Activated naive CD8-positive, alpha-beta T cell (primary cell): ENCODE results near the gene GRAMD1B.
"Not testable (repeated sequence)": the region's sequence is repeated elsewhere in the genome, so short reads cannot be mapped to it uniquely, and the experiment has no call there.

ENCODE experiments used
- H3K27ac Mint-ChIP-seq: one replicate; pipeline ENCODE4 v1.8.0; 2021; ENCODE audit warnings: mixed read lengths
- H3K27me3 Mint-ChIP-seq: one replicate; pipeline ENCODE4 v1.8.0; 2021; ENCODE audit warnings: mixed read lengths
- H3K36me3 Mint-ChIP-seq: one replicate; pipeline ENCODE4 v1.8.0; 2021; ENCODE audit warnings: mixed read lengths
- H3K4me1 Mint-ChIP-seq: one replicate; pipeline ENCODE4 v1.8.0; 2021; ENCODE audit warnings: low read depth, mixed read lengths
- H3K4me3 Mint-ChIP-seq: one replicate; pipeline ENCODE4 v1.8.0; 2021; ENCODE audit warnings: mild to moderate bottlenecking, mixed read lengths
- H3K9me3 Mint-ChIP-seq: one replicate; pipeline ENCODE4 v1.8.0; 2021; ENCODE audit warnings: low read depth, mixed read lengths

Gene GRAMD1B

DNA sequence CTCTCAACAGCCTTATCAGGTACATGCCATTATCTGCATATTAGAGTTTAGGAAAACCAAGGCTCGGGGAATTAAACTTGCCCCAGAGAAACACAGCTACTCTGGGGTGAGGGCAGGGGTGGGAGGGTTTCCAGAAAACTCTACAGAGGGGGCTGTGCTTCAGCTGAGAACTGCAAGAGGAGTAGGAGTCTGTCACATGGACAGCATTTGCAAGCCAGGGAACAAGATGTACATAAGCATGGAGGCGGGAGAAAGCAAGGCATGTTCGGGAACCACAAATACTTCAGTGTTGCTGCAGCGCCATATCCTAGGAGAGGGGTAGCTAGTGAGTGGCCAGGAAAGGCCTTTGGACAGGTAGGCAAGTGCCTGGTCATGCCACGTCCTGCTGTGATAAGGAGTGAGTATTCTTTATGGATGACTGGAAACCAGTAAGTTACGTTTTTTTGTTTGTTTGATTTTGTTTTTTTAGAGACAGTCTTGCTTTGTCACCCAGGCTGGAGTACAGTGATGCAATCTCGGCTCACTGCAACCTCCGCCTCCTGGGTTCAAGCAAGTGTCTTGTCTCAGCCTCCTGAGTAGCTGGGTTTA lies 57.2 kb downstream of the GRAMD1B start:
- Mint-ChIP-seq H3K9me3 (no peaks in the 10 kb centered on the region), H3K4me3 (no peak overlapping the region), H3K27me3 (no peaks in the 10 kb centered on the region), H3K27ac (no peak overlapping the region), H3K36me3 (no peaks in the 10 kb centered on the region), H3K4me1 (no peaks in the 10 kb centered on the region)

DNA sequence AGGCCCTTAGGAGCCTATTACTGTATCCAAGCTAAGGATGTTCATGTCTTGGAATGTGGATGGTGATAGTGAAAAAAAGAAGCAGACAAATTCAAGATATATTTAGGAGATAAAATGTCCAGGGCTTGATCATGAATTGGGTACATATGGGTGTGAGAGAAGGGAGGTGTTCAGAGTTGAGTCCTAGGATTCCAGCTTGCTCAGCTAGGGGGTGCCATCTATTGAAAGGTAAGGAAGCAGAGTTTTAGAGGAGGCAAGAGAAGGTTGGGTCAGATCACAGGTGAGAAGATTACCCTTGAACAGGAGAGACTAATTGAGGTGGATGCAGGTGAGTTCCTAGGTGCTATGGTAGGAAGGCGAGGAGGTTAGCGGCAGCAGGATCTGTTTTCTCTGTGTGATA lies 60.5 kb downstream of the GRAMD1B start:
- H3K9me3 Mint-ChIP-seq: no peaks in the 10 kb centered on the region

DNA sequence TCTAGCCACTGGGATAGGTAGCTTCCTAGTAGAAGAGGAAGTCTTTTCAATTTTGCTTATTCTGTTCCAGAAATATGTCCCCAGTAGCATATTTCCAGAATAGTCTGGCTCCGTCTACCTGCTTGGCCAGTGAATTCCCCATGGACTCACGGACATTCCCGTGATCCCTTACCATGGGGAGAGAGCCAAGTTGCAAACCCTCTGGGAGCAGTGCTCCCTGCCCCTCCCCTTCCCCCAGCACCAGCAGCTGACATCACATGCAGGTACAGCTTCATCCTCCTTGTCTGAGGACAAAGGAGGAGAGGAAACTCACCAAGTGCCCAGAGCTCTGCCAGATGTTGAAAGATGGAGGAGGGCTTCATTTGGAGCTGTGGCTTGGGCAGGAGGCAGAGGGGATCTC lies 61.2 kb downstream of the GRAMD1B start:
- no peaks in the 10 kb centered on the region for H3K36me3 Mint-ChIP-seq
- H3K4me1 Mint-ChIP-seq: no peaks in the 10 kb centered on the region
- H3K9me3 Mint-ChIP-seq: no peaks in the 10 kb centered on the region
- H3K4me3 Mint-ChIP-seq: no peak overlapping the region
- H3K27me3 Mint-ChIP-seq: no peaks in the 10 kb centered on the region
- no peak overlapping the region for H3K27ac Mint-ChIP-seq

More for the DNA sequence above, 60.5 kb downstream of the GRAMD1B start:
- H3K4me1 Mint-ChIP-seq: no peaks in the 10 kb centered on the region
- H3K36me3 Mint-ChIP-seq: no peaks in the 10 kb centered on the region
- no peak overlapping the region for H3K27ac Mint-ChIP-seq
- H3K4me3 Mint-ChIP-seq: no peak overlapping the region
- H3K27me3 Mint-ChIP-seq: no peaks in the 10 kb centered on the region

DNA sequence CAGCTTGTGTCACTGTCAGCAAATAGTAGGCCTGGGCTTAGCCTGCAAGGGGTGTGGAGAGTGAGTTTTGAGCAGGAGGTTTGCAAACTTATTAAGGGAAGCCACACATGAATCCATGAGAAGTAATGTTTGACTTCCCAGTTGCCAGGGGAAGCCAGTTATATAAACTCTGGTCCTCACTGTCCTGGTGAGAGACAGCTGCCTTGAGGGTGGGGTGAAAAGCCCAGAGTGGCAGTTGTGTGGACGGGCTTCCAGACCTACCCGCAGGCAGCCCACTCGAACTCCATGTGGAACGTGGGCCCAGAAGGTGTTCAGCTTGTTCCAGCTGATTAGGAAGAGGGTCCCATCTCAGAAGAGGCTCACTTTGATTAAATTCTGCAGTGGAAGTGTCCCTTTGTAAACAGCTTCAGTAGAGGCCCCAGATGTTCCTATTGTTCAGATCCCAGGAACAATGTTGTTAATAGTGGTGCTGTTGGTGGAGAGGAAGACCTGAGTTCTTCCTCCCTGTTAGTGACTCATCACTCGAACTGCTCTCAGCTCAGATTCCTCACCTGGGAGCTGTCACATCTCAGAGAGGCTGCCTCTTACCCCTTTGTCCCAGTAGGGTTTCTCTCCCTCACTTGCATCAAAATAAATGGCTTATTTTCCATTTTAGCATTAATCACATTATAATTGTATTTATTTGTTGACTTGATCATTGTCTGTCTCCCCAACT lies 63.4 kb downstream of the GRAMD1B start:
- H3K9me3 Mint-ChIP-seq: no peaks in the 10 kb centered on the region
- H3K27ac Mint-ChIP-seq: no peak overlapping the region
- H3K36me3 Mint-ChIP-seq: no peaks in the 10 kb centered on the region
- no peaks in the 10 kb centered on the region for H3K4me1 Mint-ChIP-seq
- no peaks in the 10 kb centered on the region for H3K27me3 Mint-ChIP-seq
- no peak overlapping the region for H3K4me3 Mint-ChIP-seq

DNA sequence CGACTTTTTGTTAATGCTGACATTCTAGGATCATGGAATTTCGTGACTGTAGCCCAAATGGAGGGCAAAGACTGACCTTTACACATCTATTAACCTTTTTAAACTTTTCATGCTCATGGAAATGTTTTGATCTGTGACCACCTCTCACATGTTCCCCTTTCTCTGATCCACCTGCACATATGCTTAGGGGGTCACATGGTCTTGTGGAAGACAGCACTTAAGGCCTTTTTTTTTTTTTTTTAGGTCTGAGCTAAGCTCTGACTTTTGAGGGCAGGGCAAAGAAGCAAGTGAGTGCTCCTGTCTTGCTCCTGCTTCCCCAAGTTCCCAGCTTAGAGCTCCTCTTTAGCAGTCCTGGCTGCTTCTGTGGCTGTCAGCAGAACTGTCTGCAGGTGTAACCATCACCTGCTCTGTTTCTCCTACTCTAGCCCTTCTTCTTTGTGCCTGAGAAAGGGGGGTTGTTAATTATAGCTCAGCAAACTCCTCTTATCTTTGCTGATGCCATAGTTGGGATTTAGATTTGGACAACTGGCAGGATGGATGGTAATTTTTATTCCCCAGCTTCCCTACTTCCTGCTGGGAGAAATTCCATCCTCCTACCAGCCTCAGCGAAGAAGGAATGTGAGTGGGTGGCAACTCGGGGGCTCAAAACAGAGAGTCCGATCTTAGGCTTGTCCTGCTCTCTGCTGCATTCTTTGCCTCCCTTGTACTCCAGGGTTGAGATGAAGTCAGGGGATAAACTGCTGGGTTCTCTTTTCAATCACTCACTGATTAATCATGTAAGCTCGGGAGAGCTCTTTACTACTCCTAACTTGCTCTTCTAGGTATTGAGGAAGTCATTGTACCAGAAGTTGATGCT lies 64.4 kb downstream of the GRAMD1B start:
- Mint-ChIP-seq H3K36me3 (no peaks in the 10 kb centered on the region), H3K9me3 (no peaks in the 10 kb centered on the region), H3K4me1 (no peaks in the 10 kb centered on the region), H3K4me3 (no peak overlapping the region), H3K27me3 (no peaks in the 10 kb centered on the region), H3K27ac (no peak overlapping the region)

DNA sequence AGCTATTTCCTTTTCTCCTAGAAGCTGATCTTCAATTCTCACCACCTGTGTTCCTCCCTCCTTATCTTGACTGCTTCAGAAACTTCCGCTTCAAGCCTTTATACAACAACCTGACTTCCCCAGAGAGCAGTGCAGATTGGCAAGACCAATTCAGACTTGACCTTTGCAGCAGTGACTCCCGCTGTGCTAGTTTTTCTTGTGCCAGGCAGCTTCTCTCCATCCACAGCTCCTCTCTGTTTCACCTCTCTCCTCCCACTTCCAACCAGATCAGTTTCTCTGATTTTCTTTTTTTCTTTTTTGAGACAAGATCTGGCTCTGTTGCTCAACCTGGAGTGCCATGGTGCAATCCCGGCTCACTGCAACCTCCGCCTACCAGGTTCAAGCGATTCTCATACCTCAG lies 74.3 kb downstream of the GRAMD1B start:
- no peak overlapping the region for H3K27ac Mint-ChIP-seq
- H3K36me3 Mint-ChIP-seq: no peaks in the 10 kb centered on the region
- peaks cover 2% of the 10 kb centered on the region for H3K4me1 Mint-ChIP-seq
- H3K9me3 Mint-ChIP-seq: no peaks in the 10 kb centered on the region
- no peak overlapping the region for H3K4me3 Mint-ChIP-seq
- no peaks in the 10 kb centered on the region for H3K27me3 Mint-ChIP-seq

DNA sequence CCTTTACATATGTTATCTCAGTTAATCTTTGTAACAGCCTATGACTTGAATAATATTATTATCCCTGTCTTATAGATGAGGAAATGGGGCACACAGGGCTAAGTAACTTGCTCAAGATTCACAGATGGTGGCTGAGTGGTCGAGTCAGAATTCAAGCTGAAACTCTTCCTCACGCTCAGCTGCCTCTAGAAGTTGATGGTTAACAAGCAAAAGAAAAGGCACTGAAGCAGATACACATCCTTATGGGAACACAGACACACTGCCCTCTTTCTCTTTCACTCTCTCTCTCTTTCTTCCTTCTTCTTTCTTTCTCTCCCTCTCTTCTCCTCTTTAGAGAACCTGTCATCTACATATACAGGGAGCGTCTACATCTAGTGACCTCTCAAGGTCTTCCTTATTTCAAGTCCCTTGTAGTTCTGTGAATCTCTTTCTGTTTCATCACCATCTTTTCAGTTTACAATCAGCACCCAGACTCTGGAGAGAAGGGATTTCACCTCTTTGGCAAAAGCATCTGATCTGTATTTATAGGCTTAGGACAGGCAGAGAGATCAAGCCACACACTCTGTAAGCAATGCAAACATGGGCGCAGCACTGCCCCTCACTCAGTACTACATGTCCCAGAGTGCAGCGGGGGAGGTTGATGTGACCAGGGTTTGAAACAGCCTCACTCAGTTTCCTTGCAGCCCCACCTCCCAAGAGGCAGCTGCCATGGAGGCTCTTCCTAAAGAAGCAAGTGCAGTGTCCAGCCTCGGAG lies 75.7 kb downstream of the GRAMD1B start:
- Mint-ChIP-seq H3K4me3 (no peak overlapping the region), H3K27ac (no peak overlapping the region), H3K36me3 (no peaks in the 10 kb centered on the region), H3K9me3 (no peaks in the 10 kb centered on the region), H3K27me3 (no peaks in the 10 kb centered on the region), H3K4me1 (peaks cover 2% of the 10 kb centered on the region)

DNA sequence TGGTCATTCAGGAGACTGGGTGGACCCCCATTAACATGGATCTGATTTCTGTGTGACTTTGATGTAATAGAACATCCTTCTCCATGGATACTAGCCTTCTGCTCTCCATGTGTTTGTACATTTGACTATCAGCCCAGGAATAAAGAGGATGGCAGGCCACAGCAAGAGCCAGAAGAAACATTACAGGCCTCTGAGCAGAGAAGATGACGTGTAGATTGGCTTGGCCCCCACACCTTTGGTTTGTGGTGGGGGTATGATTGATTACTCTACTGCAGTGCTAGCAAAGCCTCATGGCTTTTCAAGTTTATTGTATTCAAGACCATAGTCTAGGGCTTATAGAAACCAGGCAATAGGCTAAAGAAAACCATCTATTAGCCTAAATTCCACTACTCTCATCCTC lies 77.0 kb downstream of the GRAMD1B start:
- H3K27ac Mint-ChIP-seq: no peak overlapping the region
- H3K36me3 Mint-ChIP-seq: no peaks in the 10 kb centered on the region
- no peaks in the 10 kb centered on the region for H3K27me3 Mint-ChIP-seq
- no peaks in the 10 kb centered on the region for H3K9me3 Mint-ChIP-seq
- H3K4me1 Mint-ChIP-seq: peaks cover 6% of the 10 kb centered on the region
- no peak overlapping the region for H3K4me3 Mint-ChIP-seq

DNA sequence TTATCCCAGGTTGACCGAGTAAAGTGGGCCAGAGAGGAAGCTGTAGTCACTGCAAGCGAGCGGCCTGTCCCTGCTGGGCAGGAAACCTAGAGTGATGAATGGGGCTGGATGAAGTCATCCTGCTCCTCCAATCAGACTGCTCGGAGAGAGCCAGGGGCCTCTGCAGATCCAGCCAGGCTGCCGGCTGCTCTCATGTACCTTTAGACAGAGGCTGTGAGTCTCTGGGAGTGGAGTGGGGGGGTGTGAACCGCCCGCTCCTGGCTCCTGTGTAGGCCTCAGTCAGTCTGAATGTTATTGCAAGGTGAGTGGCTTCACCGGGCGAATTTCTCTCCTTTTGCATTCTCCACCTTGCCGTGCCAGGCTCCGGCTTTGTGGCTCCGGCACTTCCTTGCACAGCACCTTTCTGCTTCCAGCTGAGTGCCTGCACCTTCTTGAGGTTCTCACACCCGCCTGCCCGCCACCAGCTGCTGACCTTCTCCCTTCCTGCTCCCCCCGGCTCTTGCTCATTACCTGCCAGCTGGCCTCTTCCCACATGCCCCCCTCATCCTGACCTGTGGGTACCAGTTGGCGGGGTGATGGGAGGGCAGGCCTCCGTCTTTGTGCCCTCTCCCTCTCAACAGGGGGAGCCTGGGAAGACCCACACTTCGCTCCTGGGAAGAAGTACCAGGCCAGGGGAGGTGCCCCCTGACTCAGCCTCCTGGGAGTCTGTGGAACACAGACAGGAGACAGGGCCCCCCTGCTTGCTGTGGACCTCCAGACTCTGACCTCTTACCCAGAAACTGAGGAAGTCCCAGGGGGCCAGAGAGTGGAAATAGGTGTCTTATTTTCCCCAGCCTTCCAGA lies 79.9 kb downstream of the GRAMD1B start:
- Mint-ChIP-seq H3K27me3 (peaks cover 1% of the 10 kb centered on the region), H3K4me3 (no peak overlapping the region), H3K27ac (no peak overlapping the region), H3K36me3 (no peaks in the 10 kb centered on the region), H3K4me1 (peaks cover 4% of the 10 kb centered on the region), H3K9me3 (no peaks in the 10 kb centered on the region)

DNA sequence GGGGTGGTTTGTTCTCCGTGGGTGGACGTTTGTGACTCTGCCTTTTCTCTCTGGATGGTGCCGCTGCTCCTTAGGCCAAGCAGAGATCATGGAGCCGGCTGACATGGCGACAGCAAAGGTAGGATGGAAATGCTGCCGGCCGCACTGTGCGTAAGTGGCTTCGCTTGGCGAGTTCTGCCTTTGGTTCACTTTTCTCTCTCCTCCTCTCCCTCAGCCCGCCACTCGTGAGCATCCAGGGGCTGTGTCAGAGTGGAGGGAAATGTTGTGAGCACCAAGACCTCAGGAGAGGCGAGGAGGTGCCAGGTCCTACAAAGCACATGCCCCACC lies 80.5 kb downstream of the GRAMD1B start:
- Mint-ChIP-seq H3K36me3 (no peaks in the 10 kb centered on the region), H3K27ac (no peak overlapping the region), H3K4me3 (no peak overlapping the region), H3K27me3 (peaks cover 2% of the 10 kb centered on the region), H3K9me3 (no peaks in the 10 kb centered on the region), H3K4me1 (peaks cover 4% of the 10 kb centered on the region)

DNA sequence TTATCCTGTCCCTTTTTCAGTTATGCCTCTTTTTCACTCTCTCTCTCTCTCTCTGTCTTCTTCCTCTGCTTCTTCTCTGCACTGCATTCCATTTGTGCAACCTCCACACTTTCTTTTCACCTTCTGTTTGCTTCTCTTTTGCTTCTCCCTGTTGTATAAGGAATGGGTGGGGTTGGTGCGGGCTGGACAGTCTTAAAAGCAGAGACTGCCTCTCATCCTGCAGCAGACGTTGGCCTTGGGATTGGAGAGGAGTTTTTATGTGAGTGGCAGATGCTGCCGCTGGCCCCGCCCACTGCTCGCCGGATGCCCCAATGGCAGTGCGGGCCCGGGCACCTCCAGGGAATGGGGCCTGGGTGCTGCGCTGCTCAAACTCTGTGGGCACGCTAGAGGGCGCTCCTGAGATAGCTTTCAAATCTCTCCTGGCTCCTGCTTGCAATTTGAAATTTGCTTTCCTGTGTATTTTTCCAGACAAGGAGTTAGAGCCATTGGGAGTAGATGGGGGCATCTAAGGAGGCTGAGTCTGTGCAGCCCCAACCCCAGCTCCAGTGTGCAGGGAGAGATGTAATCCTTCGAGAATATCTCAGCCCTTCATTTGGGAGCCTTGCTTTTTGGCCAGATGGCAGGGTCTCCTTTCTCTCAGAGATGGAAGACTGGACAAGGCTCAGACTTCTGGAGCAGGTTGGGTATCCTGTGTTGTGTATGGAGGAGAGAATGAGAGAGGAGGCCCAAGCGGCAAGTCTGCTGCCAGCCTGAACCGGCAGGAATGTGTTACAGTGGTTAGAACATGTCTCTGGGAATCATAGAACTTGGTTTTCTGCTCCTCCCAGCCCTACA lies 81.2 kb downstream of the GRAMD1B start:
- Mint-ChIP-seq H3K27ac (no peak overlapping the region), H3K27me3 (peaks cover 2% of the 10 kb centered on the region), H3K4me1 (peaks cover 4% of the 10 kb centered on the region), H3K4me3 (no peak overlapping the region), H3K36me3 (no peaks in the 10 kb centered on the region), H3K9me3 (no peaks in the 10 kb centered on the region)

DNA sequence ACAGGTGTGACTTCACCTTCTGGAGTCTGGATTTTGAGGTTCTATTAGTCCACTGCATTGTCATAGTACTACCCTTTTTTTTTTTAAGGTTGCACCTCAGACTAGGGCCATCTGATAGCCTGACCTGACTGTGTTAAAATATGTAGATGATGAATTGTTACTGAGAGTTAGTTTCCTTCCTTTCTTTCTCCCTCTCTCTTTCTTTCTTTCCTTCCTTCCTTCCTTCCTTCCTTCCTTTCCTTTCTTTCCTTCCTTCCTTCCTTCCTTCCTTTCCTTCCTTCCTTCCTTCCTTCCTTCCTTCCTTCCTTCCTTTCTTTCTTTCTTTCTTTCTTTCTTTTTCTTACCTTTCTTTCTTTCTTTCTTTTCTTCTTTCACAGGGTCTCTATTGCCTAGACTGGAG lies 83.2 kb downstream of the GRAMD1B start:
- not testable (repeated sequence) for H3K9me3 Mint-ChIP-seq, H3K4me1 Mint-ChIP-seq, H3K4me3 Mint-ChIP-seq, H3K27me3 Mint-ChIP-seq, H3K27ac Mint-ChIP-seq, H3K36me3 Mint-ChIP-seq

DNA sequence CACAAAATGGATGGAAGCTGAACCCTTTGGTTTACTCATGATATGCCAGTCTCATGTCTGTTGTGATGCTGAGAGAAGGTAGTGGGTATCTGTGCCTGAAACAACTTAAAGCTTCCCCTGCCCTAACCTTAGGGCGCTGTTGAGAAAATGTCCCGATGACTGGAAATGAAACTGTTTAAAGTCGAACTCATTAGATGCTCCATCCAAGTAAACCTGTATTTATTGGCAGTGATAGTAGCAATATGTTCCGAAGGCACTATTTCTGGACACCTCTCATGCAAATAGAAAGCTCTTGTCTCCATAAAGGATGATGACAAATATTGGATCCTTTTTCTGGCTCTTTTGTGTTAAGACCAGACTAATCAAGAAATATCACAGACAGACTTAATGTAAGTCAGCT lies 86.2 kb downstream of the GRAMD1B start:
- H3K4me1 Mint-ChIP-seq: peaks cover under 1% of the 10 kb centered on the region
- peaks cover 2% of the 10 kb centered on the region for H3K27me3 Mint-ChIP-seq
- H3K4me3 Mint-ChIP-seq: no peak overlapping the region
- H3K27ac Mint-ChIP-seq: no peak overlapping the region
- H3K36me3 Mint-ChIP-seq: no peaks in the 10 kb centered on the region
- peaks cover 6% of the 10 kb centered on the region for H3K9me3 Mint-ChIP-seq
